A549 (cell line): ENCODE data around the gene SUPT3H. TPM values are rescaled to one million over a fixed set of nuclear protein-coding genes. Genes with fewer than 3 reads are reported as not detected.

Source experiments
- ATAC-seq, 2 experiments: fragments of 200-7000 bp in 1 of 2; fragments of >200 bp in 1 of 2; cut with Nextera tagmentation in 1 of 2; cut with Tn5 transposase in 1 of 2; 3 replicates each; pipeline versions ENCODE4 v1.8.0 to v1.9.1; 2018 to 2020; ENCODE audit warnings: mild to moderate bottlenecking in 1 of 2, moderate library complexity in 1 of 2
- CTCF ChIA-PET: fragments of 300-600 bp; sonication (Branson Sonifier 250); formaldehyde crosslinking; extraction: SDS; loops from one replicate; lab custom pipeline; 2021; ENCODE audit warnings: antibody characterized with exemption, inconsistent platforms; lab: Yijun Ruan, JAX
- POLR2A ChIA-PET: fragments of 350-600 bp; formaldehyde crosslinking; extraction: SDS; loops from one replicate; lab custom pipeline; 2021; ENCODE audit warnings: antibody characterized with exemption, inconsistent platforms; lab: Yijun Ruan, JAX
- DNase-seq, 2 experiments: peaks; one replicate each; pipeline versions ENCODE4 v3.0.0 to v3.0.0-alpha.2; 2011 to 2016; ENCODE audit warnings: low read depth in 1 of 2, low spot score in 1 of 2
- FAIRE-seq: peaks from 2 replicates; lab custom pipeline; 2011; peaks lifted over from hg19 to GRCh38; lab: Jason Lieb, UNC
- H3K27ac ChIP-seq, 2 experiments: fragments of >200 bp; sonication (Bioruptor Twin); formaldehyde crosslinking; 3 replicates each; pipeline ENCODE4 v1.5.1; 2016 to 2017
- H3K4me1 ChIP-seq: fragments of >200 bp; sonication (Bioruptor Twin); formaldehyde crosslinking; 3 replicates; pipeline ENCODE4 v1.6.1; 2016
- H3K4me2 ChIP-seq: fragments of >200 bp; sonication (Bioruptor Twin); formaldehyde crosslinking; 3 replicates; pipeline ENCODE4 v1.6.1; 2016
- H3K4me3 ChIP-seq: fragments of >200 bp; sonication (Bioruptor Twin); formaldehyde crosslinking; 3 replicates; pipeline ENCODE4 v1.5.1; 2016
- H3K9me3 ChIP-seq: fragments of >200 bp; sonication (Bioruptor Twin); formaldehyde crosslinking; 3 replicates; pipeline ENCODE4 v1.6.1; 2016
- ATOH8 ChIP-seq: fragments of 250-450 bp; sonication (Bioruptor Pico); IDR thresholded peaks from 2 replicates; pipeline ENCODE4 v1.5.0; 2020; ENCODE audit warnings: low read depth, mild to moderate bottlenecking, moderate library complexity
- BCL3 ChIP-seq: fragments of >200 bp; sonication (Bioruptor Twin); formaldehyde crosslinking; IDR thresholded peaks from 3 replicates; pipeline ENCODE4 v1.6.1; 2016
- CBX8 ChIP-seq: fragments of 200-600 bp; sonication (generic); IDR thresholded peaks from 2 replicates; pipeline ENCODE4 v1.6.1; 2016
- CEBPB ChIP-seq, 2 experiments: fragments of >200 bp in 1 of 2; sonication (Bioruptor Twin) in 1 of 2; formaldehyde crosslinking in 1 of 2; IDR thresholded peaks; 2 replicates each; pipeline ENCODE4 v1.6.1; 2012 to 2016
- CHD2 ChIP-seq: fragments of 150-350 bp; IDR thresholded peaks from 2 replicates; pipeline ENCODE4 v1.6.1; 2014; ENCODE audit warnings: low read length; ENCODE audit not compliant: partially characterized antibody
- EHMT2 ChIP-seq: fragments of 200-600 bp; sonication (generic); IDR thresholded peaks from 2 replicates; pipeline ENCODE4 v1.6.1; 2016; ENCODE audit warnings: antibody characterized with exemption, low read depth, mild to moderate bottlenecking, moderate library complexity
- EP300 ChIP-seq, 2 experiments: fragments of >200 bp; sonication (Bioruptor Twin); formaldehyde crosslinking; IDR thresholded peaks; 2 replicates in 1 of 2; 3 replicates in 1 of 2; pipeline ENCODE4 v1.6.1; 2016 to 2017
- ESRRA ChIP-seq: fragments of 150-350 bp; IDR thresholded peaks from 2 replicates; pipeline ENCODE4 v1.6.1; 2014; ENCODE audit warnings: mild to moderate bottlenecking, low read length, borderline replicate concordance
- FOSL2 ChIP-seq, 2 experiments: fragments of 450-650 bp in 1 of 2; fragments of >200 bp in 1 of 2; sonication (Bioruptor Twin) in 1 of 2; formaldehyde crosslinking; IDR thresholded peaks; 2 replicates each; pipeline versions ENCODE4 v1.5.0 to v1.6.1; 2016 to 2020; ENCODE audit warnings: mild to moderate bottlenecking in 1 of 2, moderate library complexity in 1 of 2
- GATA3 ChIP-seq: IDR thresholded peaks from 2 replicates; pipeline ENCODE4 v1.6.1; 2012; ENCODE audit warnings: borderline replicate concordance
- HEYL ChIP-seq: fragments of 250-450 bp; sonication (Bioruptor Pico); IDR thresholded peaks from 2 replicates; pipeline ENCODE4 v1.8.0; 2021; ENCODE audit warnings: mild to moderate bottlenecking, moderate library complexity
- HOXA7 ChIP-seq: fragments of 250-450 bp; sonication (Bioruptor Pico); IDR thresholded peaks from 2 replicates; pipeline ENCODE4 v1.5.0; 2020; ENCODE audit warnings: mild to moderate bottlenecking, moderate library complexity
- JUNB ChIP-seq: fragments of >200 bp; sonication (Bioruptor Twin); formaldehyde crosslinking; IDR thresholded peaks from 2 replicates; pipeline ENCODE4 v1.6.1; 2016
- KDM5A ChIP-seq: fragments of 200-600 bp; sonication (generic); IDR thresholded peaks from 2 replicates; pipeline ENCODE4 v1.6.1; 2016; ENCODE audit warnings: antibody characterized with exemption, mild to moderate bottlenecking
- MAFK ChIP-seq: fragments of 450-650 bp; IDR thresholded peaks from 2 replicates; pipeline ENCODE4 v1.6.1; 2014; ENCODE audit not compliant: partially characterized antibody
- NFE2L2 ChIP-seq: fragments of 150-350 bp; conservative IDR thresholded peaks from 2 replicates; pipeline ENCODE4 v1.6.1; 2014; ENCODE audit warnings: low read length
- NPAS2 ChIP-seq: fragments of 250-450 bp; sonication (Bioruptor Pico); IDR thresholded peaks from 2 replicates; pipeline ENCODE4 v1.8.0; 2022; ENCODE audit warnings: mild to moderate bottlenecking, moderate library complexity, borderline replicate concordance
- NR3C1 ChIP-seq: fragments of >200 bp; sonication (Bioruptor Twin); formaldehyde crosslinking; IDR thresholded peaks from 3 replicates; pipeline ENCODE4 v1.6.1; 2017
- RCOR1 ChIP-seq: fragments of 150-350 bp; IDR thresholded peaks from 2 replicates; pipeline ENCODE4 v1.6.1; 2014; ENCODE audit warnings: antibody characterized with exemption, low read length, low read depth
- REST ChIP-seq: fragments of 200-600 bp; sonication (generic); IDR thresholded peaks from 2 replicates; pipeline ENCODE4 v1.6.1; 2016; ENCODE audit warnings: antibody characterized with exemption, mild to moderate bottlenecking, moderate library complexity
- RFX5 ChIP-seq: fragments of 450-650 bp; IDR thresholded peaks from 2 replicates; pipeline ENCODE4 v1.7.1; 2014; ENCODE audit warnings: antibody characterized with exemption, mild to moderate bottlenecking, moderate library complexity
- TFCP2L1 ChIP-seq: fragments of 250-450 bp; sonication (Bioruptor Pico); IDR thresholded peaks from 2 replicates; pipeline ENCODE4 v1.5.0; 2021; ENCODE audit warnings: mild to moderate bottlenecking
- ZFP36 ChIP-seq: fragments of 450-650 bp; IDR thresholded peaks from 2 replicates; pipeline ENCODE4 v1.6.1; 2014; ENCODE audit warnings: borderline replicate concordance; ENCODE audit not compliant: partially characterized antibody
- WGBS: methylation state at CpG from one replicate; pipeline ENCODE4 v1.1.6; 2017; ENCODE audit errors: missing lambda C conversion rate; 5-methylcytosine and 5-hydroxymethylcytosine counted together
- polyA plus RNA-seq, 4 experiments: library from polyadenylated mRNA; depleted of rRNA in 3 of 4; stranded (reverse); fragments of >200 nt; fragmentation: RNase III in 1 of 4; extraction: RNeasy Plus Mini Kit Qiagen cat#74134 plus additional on column Dnase treatment in 1 of 4; gene quantifications; 2 replicates in 3 of 4; 3 replicates in 1 of 4; pipeline ENCODE4 v1.2.3, GENCODE V29; 2011 to 2017

SUPT3H gene
- polyA plus RNA-seq, 2 of the 4 experiments (the other 2 are of a cell fraction) = 4.3 to 6.2 TPM

GRCh38 chr6:44828780-44829179, 549.0 kb downstream of the SUPT3H start (continued):
- no peak for TF ChIP-seq BCL3
- no peak for TF ChIP-seq NPAS2 (CRISPR knock-in tag)
- no peak for TF ChIP-seq KDM5A
- TF ChIP-seq EP300 (IDR thresholded peaks at IDR 0.05) = no peak
- TF ChIP-seq FOSL2 (IDR thresholded peaks at IDR 0.05) = no peak
- TF ChIP-seq FOSL2 (CRISPR knock-in tag; IDR thresholded peaks at IDR 0.05) = no peak
- TF ChIP-seq RFX5 = no peak
- TF ChIP-seq GATA3 = no peak
- TF ChIP-seq CBX8 = no peak

- Histone ChIP-seq H3K4me2 (no peak overlapping the region), H3K4me1 (no peaks in the 10 kb centered on the region), H3K9me3 (no peaks in the 10 kb centered on the region), H3K27ac (no peak overlapping the region), H3K4me3 (no peak overlapping the region)
- DNase-seq (no peak), FAIRE-seq (no peak), ATAC-seq (no peak)
- CTCF ChIA-PET = no interaction called here
- POLR2A ChIA-PET = no interaction called here
- 64% methylated on average over 6 of the region's 6 CpGs for WGBS
- TF ChIP-seq KDM5A (no peak), CHD2 (no peak), TFCP2L1 (no peak), ZFP36 (no peak), JUNB (no peak), EHMT2 (no peak), MAFK (no peak), RCOR1 (no peak), NFE2L2 (no peak), ESRRA (no peak), NR3C1 (no peak), CEBPB (IDR thresholded peaks at IDR 0.05) (no peak), HOXA7 (CRISPR knock-in tag) (no peak), REST (no peak), ATOH8 (no peak), HEYL (no peak)
Observed at GRCh38 chr6:44826025-44826676, 551.6 kb downstream of the SUPT3H start.
